ENCODE results near the gene COPE.
"Not testable (repeated sequence)": the region's sequence is repeated elsewhere in the genome, so short reads cannot be mapped to it uniquely, and the experiment has no call there.

Gene COPE

GRCh38 chr19:18905513-18906236, 13.5 kb downstream of the COPE start:
- no peak for DNase-seq

GRCh38 chr19:18905058-18905456, 14.1 kb downstream of the COPE start:
- no peak for DNase-seq

GRCh38 chr19:18904334-18905057, 14.7 kb downstream of the COPE start:
- DNase-seq = no peak

- no peak for DNase-seq
These were observed 15.8 kb downstream of the COPE start for GRCh38 chr19:18903156-18904037.

- DNase-seq = not testable (repeated sequence)
These were observed 16.7 kb downstream of the COPE start for GRCh38 chr19:18902519-18902918.

- no peak for DNase-seq
These were observed 17.7 kb downstream of the COPE start for GRCh38 chr19:18901491-18901890.

- DNase-seq = no peak
These were observed 18.3 kb downstream of the COPE start for GRCh38 chr19:18900700-18901481.

GRCh38 chr19:18899624-18900560, 19.3 kb downstream of the COPE start:
- no peak for DNase-seq

GRCh38 chr19:18898607-18899408, 20.4 kb downstream of the COPE start:
- DNase-seq = no peak

- no peak for DNase-seq
These were observed 21.0 kb downstream of the COPE start for GRCh38 chr19:18898081-18898606.

GRCh38 chr19:18897094-18898029, 21.8 kb downstream of the COPE start:
- no peak for DNase-seq

GRCh38 chr19:18896421-18896841, 22.8 kb downstream of the COPE start:
- DNase-seq = no peak

GRCh38 chr19:18895824-18896341, 23.3 kb downstream of the COPE start, which contains the start of gene CERS1:
TSS of gene CERS1 (minus strand) at chr19:18896158. CDS start at chr19:18896072, 86 bp downstream.
- DNase-seq = no peak

- DNase-seq = no peak
These were observed 24.0 kb downstream of the COPE start for GRCh38 chr19:18895038-18895823.

GRCh38 chr19:18894254-18895037, 24.7 kb downstream of the COPE start:
- DNase-seq = no peak

- no peak for DNase-seq
These were observed 25.5 kb downstream of the COPE start for GRCh38 chr19:18893587-18894253.
